NCI-H226 (cell line): ENCODE results near the gene EYA2.

Experiments used
- DNase-seq: peaks from one replicate; pipeline ENCODE4 v3.0.0-alpha.2; 2015

Gene EYA2

DNA sequence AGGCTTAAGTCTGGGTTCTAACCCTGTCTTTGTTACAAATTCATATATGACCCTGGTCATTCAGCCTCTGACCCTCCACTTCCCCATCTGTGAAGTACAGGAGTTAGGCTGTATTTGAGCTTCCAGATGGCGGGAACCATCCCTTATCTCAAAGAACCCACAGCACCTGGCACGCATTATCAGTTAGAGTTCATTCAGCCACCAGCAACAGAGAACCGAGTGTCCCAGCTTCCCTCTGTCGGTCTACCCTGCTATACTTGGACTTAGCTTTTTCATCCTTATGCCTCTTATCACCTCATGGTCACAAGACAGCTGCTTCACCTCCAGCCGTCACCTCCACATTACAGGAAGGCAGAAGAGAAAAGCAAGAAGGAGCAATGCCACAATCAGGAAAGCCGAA lies 147.8 kb downstream of the EYA2 start:
- no peak for DNase-seq

DNA sequence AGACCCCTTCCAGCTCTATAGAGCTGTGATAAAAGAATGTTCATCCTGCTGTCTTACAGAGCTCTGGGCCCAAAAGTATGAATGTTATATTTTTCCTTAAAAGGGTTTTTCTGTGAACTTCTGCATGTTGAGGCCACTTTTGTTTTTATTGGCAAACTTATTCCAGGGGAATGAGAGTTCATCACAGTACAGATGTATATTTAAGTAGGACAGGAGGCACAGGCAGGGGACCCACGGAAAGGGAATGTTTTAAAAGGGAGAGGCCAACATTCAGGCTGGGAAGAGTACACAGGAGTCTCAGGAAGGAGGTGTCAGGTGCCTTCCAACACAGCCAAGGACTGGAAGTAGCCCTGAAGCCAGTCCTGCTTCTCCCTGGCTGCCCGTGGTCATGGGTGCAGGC lies 148.4 kb downstream of the EYA2 start:
- no peak for DNase-seq

DNA sequence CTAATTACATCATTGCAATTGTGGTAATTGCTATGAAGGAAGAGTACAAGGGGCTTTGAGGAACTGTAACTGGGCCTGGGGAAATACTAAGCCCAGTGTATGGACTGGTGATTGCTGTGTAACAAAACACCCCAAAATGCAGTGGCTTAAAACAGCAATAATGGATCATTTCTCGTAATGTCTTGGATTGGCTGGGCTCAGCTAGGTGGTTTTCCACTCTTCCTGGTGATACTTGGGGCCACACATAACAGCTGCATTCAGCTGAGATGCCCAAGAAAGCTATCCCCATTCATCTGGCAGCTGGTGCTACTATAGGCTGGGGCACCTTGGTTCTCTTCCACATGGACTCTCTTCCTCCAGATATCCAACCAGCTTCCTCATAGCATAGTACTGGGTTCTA lies 150.3 kb downstream of the EYA2 start:
- DNase-seq: no peak

GRCh38 chr20:47048054-47048453 lies 153.4 kb downstream of the EYA2 start:
- DNase-seq: no peak

DNA sequence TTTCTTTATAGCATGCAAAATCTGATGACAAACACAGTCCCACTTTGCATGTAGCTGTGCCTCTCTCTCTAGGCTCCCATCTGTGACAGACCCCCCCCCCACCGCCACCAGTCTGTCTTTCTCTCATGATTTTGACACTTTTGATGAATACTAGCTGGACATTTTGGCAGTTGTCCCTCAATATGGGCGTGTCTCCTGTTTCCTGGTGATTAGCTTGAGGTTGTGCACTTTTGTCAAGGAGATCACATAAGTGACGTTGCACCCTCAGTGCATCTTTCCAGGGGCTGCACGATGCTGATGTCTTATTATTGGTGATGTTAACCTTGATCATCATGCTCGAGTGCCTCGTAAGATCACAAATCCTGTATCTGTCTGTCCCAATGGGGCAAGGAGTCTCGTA lies 155.1 kb downstream of the EYA2 start:
- no peak for DNase-seq

GRCh38 chr20:47050996-47051395 lies 156.4 kb downstream of the EYA2 start:
- no peak for DNase-seq

- DNase-seq: no peak
These were observed 157.4 kb downstream of the EYA2 start for GRCh38 chr20:47051936-47052526.

DNA sequence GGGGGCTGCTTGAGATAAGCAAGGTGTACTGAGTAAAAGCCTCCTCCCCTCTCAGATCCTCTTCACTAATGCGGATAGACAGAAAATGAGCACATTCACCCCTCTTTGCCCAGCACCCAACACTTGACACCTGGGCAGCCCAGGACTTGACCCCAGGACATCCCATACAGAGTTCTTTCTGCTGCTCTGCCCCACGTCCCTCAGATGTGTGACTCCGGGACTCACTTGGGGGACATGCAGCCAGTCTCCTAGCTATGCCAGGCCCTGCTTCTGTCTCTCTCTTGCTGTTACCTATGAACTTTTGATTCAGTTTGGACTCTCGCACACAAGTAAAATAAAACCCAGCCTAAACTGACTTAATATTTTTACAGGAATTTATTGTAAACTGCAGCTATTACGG lies 159.9 kb downstream of the EYA2 start:
- no peak for DNase-seq

DNA sequence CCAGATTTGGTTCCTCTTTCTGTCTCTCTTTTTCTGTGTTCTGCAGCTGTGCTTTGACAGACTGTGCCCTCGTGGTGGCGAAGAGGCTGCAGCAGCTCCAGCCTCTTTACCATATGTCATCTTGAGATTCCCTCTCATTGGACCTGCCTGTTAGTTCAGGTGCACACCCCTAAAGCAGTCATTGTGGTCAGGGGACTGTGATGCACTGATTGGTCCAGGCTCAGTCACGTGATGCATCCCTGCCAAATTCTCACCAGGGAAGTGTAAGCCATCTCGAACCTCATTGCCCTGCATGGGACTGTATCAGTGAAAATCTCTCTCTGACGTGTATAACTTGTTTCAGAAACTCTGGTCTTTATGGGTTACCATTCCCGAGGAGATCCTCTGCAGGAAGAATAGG lies 160.3 kb downstream of the EYA2 start:
- DNase-seq: no peak

DNA sequence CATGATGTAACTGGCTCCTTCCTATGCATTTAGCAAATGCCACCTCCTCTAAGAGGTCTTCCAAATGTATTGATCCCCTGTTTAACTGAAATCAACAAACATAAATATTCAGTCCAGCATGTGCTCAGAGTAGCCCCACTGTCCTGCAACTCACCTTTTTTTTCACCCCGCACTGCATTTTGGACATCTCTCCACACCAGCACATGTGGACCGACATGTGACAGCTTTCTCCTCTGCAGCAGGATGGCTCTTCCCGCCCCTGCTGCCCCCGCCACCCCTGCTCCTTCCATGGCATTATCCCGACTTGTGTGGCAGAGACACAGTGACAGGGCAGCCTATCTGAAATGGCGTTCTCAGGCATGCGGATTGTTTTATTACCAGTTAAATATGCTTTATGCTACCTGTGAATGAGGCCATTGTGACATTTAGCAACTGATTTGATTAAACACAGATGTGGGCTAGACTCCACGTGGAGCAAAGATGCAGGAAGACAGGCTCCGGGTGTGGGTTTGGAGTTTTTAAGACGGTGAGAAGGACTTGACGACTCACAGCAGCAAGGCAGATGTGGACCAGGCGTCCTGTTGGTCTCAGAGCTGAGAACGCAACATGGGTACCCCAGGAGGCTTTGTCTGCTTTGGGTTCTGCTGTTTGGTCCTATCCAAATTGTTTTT lies 161.2 kb downstream of the EYA2 start:
- no peak for DNase-seq

GRCh38 chr20:47057661-47058060 lies 163.0 kb downstream of the EYA2 start:
- DNase-seq: no peak

GRCh38 chr20:47058236-47058635 lies 163.6 kb downstream of the EYA2 start:
- DNase-seq: no peak

DNA sequence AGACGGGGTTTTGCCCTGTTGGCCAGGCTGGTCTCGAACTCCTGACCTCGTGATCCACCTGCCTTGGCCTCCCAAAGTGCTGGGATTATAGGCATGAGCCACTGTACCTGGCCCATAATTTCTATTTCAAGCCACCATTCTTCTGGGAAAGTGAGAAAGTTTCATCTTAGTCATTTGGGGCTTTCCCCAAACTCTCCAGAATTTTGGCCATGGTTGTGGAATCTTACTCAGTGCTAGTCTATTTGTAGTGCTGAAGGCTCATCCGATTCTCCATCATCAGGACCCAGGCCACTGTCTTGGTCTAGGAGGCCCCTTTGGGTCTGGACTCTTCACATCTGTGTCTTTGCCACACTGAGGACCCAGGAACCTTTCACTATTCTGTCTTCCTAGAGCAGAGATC lies 164.9 kb downstream of the EYA2 start:
- DNase-seq: no peak

DNA sequence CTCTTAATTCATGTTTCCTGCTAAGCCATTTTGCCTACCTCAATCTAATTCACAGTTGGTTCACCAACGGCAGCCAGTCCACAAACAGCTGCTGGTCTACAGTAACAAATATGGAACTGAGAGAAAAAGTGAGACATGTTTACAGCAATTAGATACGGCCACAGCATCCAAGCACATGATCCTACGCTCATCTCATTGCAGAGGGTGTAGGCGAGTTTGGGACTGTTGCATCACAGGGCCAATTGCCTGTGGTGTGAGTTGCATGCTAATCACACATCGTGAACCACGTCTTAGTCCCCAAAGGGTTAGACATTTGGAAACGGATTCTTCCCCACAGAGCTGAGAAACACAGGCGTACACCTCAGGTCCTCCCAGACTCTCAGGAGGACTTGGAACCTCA lies 166.9 kb downstream of the EYA2 start:
- no peak for DNase-seq

- no peak for DNase-seq
These were observed 167.7 kb downstream of the EYA2 start for GRCh38 chr20:47062226-47062890.

GRCh38 chr20:47063407-47063806 lies 168.8 kb downstream of the EYA2 start:
- DNase-seq: no peak

- DNase-seq: no peak
These were observed 169.2 kb downstream of the EYA2 start for GRCh38 chr20:47063808-47064207.

- no peak for DNase-seq
These were observed 172.0 kb downstream of the EYA2 start for GRCh38 chr20:47066484-47067270.

DNA sequence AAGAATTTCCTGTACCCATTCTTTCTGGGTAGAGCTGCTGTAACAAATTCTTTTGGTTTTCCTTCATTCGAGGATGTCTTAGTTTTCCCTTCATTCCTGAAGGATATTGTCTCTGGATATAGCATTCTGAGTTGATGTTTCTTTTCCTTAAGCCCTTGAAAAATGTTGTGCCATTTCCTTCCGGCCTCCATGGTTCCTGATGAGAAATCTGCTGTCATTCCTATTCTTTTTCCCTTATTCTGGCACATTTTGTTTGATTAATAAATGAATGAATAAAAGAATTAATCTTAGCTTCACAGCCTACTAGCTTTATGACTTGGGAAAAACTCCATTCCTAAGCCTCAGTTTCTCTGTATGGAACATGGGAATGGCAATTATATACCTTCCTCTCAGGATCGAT lies 173.1 kb downstream of the EYA2 start:
- DNase-seq: no peak

GRCh38 chr20:47070176-47070575 lies 175.5 kb downstream of the EYA2 start:
- no peak for DNase-seq

GRCh38 chr20:47071646-47072185 lies 177.1 kb downstream of the EYA2 start:
- no peak for DNase-seq

- no peak for DNase-seq
These were observed 179.3 kb downstream of the EYA2 start for GRCh38 chr20:47073766-47074475.

DNA sequence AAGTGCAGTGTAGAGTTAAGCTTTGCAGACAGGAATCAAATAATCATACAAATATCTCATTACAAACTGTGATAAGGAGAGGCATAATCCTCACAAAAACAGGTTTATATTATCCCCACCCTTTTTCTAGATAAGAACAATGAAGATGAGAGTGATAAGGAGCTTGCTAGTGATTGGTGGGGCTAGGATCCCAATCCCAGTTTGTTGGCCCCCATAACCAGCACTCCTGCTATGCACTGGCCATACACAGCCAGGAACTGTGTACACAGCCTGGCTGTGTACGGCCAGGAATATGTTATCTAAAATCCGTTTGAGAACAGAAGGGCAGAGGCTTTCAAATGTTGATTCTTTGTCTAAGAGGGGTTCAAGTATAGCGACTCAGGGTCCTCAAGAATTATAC lies 180.6 kb downstream of the EYA2 start:
- DNase-seq: no peak
